ENCODE results near the gene FAM184A. TPM values are rescaled to one million over a fixed set of nuclear protein-coding genes. Genes with fewer than 3 reads are reported as not detected.

Gene FAM184A
- total and polyA plus RNA-seq, 2 of the 13 experiments (the other 11 are each of a cell fraction or from before 2014, with no cell fraction given): 7.0 to 18.0 TPM

- no peak for ATAC-seq
- no peaks in the 10 kb centered on the region for H3K27me3 ChIP-seq (ENCODE audit: control insufficient read depth in 1 of 2, insufficient read depth in 2 of 2, low read length in 2 of 2)
- no peak overlapping the region for H3K4me3 ChIP-seq (replicated peaks in 1 of 3; ENCODE audit: insufficient read depth in 1 of 3, low read depth in 2 of 3, low read length in 3 of 3)
- ChIA-PET CTCF (ENCODE audit: low intra/inter-chr PET ratio, low total read pairs) (no interaction called here), POLR2A (no interaction called here)
- H3K9me3 ChIP-seq (ENCODE audit: low read length): no peaks in the 10 kb centered on the region
- no peak overlapping the region for H3K4me2 ChIP-seq (ENCODE audit: low read depth, low read length)
- no peak overlapping the region for H2AFZ ChIP-seq (ENCODE audit: low read length)
- intact Hi-C loops (cut with micrococcal nuclease; ENCODE audit: unreplicated experiment): no loop called here
- DNase-seq (ENCODE audit: low spot score): no peak
- WGBS (ENCODE audit: low lambda C conversion rate): 85% methylated on average over 1 of the region's 1 CpG
- no peaks in the 10 kb centered on the region for H3K36me3 ChIP-seq (replicated peaks in 1 of 2; ENCODE audit: control insufficient read depth in 1 of 2, insufficient read depth in 2 of 2, low read length in 2 of 2)
- H3K4me1 ChIP-seq (ENCODE audit: insufficient read depth, low read length): no peaks in the 10 kb centered on the region
- no peaks in the 10 kb centered on the region for H3K79me2 ChIP-seq (ENCODE audit: insufficient read depth, low read length)
- H4K20me1 ChIP-seq (ENCODE audit: insufficient read depth, low read length): no peaks in the 10 kb centered on the region
- in situ Hi-C loops (cut with HindIII; ENCODE audit: extremely low pct_ligation_motif_present, low pct_unique_long_range_greater_than_20kb): no loop called here
- no TSS peak for BruUV-seq (replicated peaks)
- H3K9ac ChIP-seq (ENCODE audit: insufficient read depth, low read depth, low read length): no peak overlapping the region
- no peak for FAIRE-seq
- no peak for TF ChIP-seq TAF15 (IDR thresholded peaks at IDR 0.05; ENCODE audit: low read depth, low read length, poor library complexity, severe bottlenecking)
- no peak for TF ChIP-seq ZNF296 (CRISPR knock-in tag; conservative IDR thresholded peaks at IDR 0.05)
- H3K27ac ChIP-seq (ENCODE audit: extremely low read length, insufficient read depth, low read length): no peak overlapping the region
Observed at GRCh38 chr6:119043265-119043664, 35.2 kb downstream of the FAM184A start.

DNA sequence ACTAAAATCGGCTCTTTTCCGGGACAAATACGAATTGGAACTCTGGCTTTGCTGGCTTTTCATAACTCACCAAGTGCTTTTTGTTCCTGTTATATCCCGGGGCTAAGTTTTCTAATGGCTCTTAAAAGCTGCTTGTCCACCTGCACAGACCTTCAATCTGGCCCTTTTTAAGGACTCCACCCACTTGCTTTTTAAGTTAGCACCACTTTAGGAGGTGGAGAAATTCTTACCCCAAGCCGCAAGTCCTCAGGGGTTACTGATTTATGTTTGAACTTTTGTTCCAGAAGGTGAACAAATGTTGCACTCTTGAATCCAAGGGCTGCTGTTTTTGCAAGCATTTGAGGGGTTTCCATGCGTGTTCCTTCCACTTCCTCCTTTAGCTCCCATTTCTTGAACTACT is 37.8 kb downstream of the FAM184A start:
- DNase-seq (ENCODE audit: low spot score): no peak
- Histone ChIP-seq H3K9me3 (ENCODE audit: low read length) (no peaks in the 10 kb centered on the region), H3K4me3 (replicated peaks in 1 of 3; ENCODE audit: insufficient read depth in 1 of 3, low read depth in 2 of 3, low read length in 3 of 3) (no peak overlapping the region), H3K36me3 (replicated peaks in 1 of 2; ENCODE audit: control insufficient read depth in 1 of 2, insufficient read depth in 2 of 2, low read length in 2 of 2) (no peaks in the 10 kb centered on the region), H2AFZ (ENCODE audit: low read length) (no peak overlapping the region), H3K4me2 (ENCODE audit: low read depth, low read length) (no peak overlapping the region), H4K20me1 (ENCODE audit: insufficient read depth, low read length) (no peaks in the 10 kb centered on the region), H3K79me2 (ENCODE audit: insufficient read depth, low read length) (no peaks in the 10 kb centered on the region), H3K27me3 (ENCODE audit: control insufficient read depth in 1 of 2, insufficient read depth in 2 of 2, low read length in 2 of 2) (no peaks in the 10 kb centered on the region), H3K9ac (ENCODE audit: insufficient read depth, low read depth, low read length) (no peak overlapping the region), H3K4me1 (ENCODE audit: insufficient read depth, low read length) (peaks cover under 1% of the 10 kb centered on the region; the same call in 1 of the 2 replicates), H3K27ac (ENCODE audit: extremely low read length, insufficient read depth, low read length) (no peak overlapping the region)
- ATAC-seq: no peak
- in situ Hi-C loops (cut with HindIII; ENCODE audit: extremely low pct_ligation_motif_present, low pct_unique_long_range_greater_than_20kb) (no loop called here), intact Hi-C loops (cut with micrococcal nuclease; ENCODE audit: unreplicated experiment) (no loop called here)
- 73% methylated on average over 6 of the region's 6 CpGs for WGBS (ENCODE audit: low lambda C conversion rate)
- no peak for FAIRE-seq
- TF ChIP-seq XBP1 (CRISPR knock-in tag; IDR thresholded peaks at IDR 0.05): no peak
- TF ChIP-seq ZFP36L1 (CRISPR knock-in tag; IDR thresholded peaks at IDR 0.05): no peak
- no peak for TF ChIP-seq ZKSCAN5 (CRISPR knock-in tag; IDR thresholded peaks at IDR 0.05)
- no peak for TF ChIP-seq MAZ (IDR thresholded peaks at IDR 0.05; ENCODE audit: borderline replicate concordance, low read depth, low read length)
- no peak for TF ChIP-seq MAZ (CRISPR knock-in tag; IDR thresholded peaks at IDR 0.05; ENCODE audit: low read depth)
- TF ChIP-seq, protein P1, sequence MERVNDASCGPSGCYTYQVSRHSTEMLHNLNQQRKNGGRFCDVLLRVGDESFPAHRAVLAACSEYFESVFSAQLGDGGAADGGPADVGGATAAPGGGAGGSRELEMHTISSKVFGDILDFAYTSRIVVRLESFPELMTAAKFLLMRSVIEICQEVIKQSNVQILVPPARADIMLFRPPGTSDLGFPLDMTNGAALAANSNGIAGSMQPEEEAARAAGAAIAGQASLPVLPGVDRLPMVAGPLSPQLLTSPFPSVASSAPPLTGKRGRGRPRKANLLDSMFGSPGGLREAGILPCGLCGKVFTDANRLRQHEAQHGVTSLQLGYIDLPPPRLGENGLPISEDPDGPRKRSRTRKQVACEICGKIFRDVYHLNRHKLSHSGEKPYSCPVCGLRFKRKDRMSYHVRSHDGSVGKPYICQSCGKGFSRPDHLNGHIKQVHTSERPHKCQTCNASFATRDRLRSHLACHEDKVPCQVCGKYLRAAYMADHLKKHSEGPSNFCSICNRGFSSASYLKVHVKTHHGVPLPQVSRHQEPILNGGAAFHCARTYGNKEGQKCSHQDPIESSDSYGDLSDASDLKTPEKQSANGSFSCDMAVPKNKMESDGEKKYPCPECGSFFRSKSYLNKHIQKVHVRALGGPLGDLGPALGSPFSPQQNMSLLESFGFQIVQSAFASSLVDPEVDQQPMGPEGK (CRISPR knock-in tag; IDR thresholded peaks at IDR 0.05): no peak
- no peak for TF ChIP-seq FOSL1 (CRISPR knock-in tag; IDR thresholded peaks at IDR 0.05; ENCODE audit: borderline replicate concordance)
- no peak for TF ChIP-seq POLR2A (IDR thresholded peaks at IDR 0.05; ENCODE audit: insufficient read depth in 1 of 2, low read depth in 2 of 2, low read length in 2 of 2)
- TF ChIP-seq, protein P2, sequence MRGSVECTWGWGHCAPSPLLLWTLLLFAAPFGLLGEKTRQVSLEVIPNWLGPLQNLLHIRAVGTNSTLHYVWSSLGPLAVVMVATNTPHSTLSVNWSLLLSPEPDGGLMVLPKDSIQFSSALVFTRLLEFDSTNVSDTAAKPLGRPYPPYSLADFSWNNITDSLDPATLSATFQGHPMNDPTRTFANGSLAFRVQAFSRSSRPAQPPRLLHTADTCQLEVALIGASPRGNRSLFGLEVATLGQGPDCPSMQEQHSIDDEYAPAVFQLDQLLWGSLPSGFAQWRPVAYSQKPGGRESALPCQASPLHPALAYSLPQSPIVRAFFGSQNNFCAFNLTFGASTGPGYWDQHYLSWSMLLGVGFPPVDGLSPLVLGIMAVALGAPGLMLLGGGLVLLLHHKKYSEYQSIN (CRISPR knock-in tag; IDR thresholded peaks at IDR 0.05; ENCODE audit: borderline replicate concordance): no peak
- TF ChIP-seq ZNF333 (CRISPR knock-in tag; IDR thresholded peaks at IDR 0.05; ENCODE audit: borderline replicate concordance): no peak
- ChIA-PET POLR2A (no interaction called here), CTCF (ENCODE audit: low intra/inter-chr PET ratio, low total read pairs) (no interaction called here)
- BruUV-seq (replicated peaks): no TSS peak
